ENCODE measurements around the gene HRK. TPM values are rescaled to one million over a fixed set of nuclear protein-coding genes. Genes with fewer than 3 reads are reported as not detected.

HRK gene
- total RNA-seq, 6 donors from 2014 or later, result 0.06 to 0.33 (median 0.13) TPM; not detected in 3

- H3K27ac ChIP-seq, result peak within 1 kb of the TSS; percentile 78 to 86 (median 82)
- DNase-seq (peak; percentile 59 to 96), ATAC-seq (ENCODE audit: low FRiP score in 2 of 2) (peak; percentile 83 to 99)
- H3K4me3 ChIP-seq, result peak within 1 kb of the TSS; percentile 79 to 93 (median 90)
- no peaks in the 10 kb centered on the region for H3K27me3 ChIP-seq
- no peaks in the 10 kb centered on the region for H3K36me3 ChIP-seq
- H3K4me1 ChIP-seq, result peaks cover 4 to 18% (median 9%) of the 10 kb centered on the region in 4 donors
- peak in 2 of 4 donors; percentile 53 to 56 for TF ChIP-seq POLR2A (IDR thresholded peaks at IDR 0.05)
- TF ChIP-seq POLR2AphosphoS5 (IDR thresholded peaks at IDR 0.05), result peak in 1 of 2 donors; percentile 55
- no peak for TF ChIP-seq EP300 (IDR thresholded peaks at IDR 0.05)
- TF ChIP-seq, protein P1, sequence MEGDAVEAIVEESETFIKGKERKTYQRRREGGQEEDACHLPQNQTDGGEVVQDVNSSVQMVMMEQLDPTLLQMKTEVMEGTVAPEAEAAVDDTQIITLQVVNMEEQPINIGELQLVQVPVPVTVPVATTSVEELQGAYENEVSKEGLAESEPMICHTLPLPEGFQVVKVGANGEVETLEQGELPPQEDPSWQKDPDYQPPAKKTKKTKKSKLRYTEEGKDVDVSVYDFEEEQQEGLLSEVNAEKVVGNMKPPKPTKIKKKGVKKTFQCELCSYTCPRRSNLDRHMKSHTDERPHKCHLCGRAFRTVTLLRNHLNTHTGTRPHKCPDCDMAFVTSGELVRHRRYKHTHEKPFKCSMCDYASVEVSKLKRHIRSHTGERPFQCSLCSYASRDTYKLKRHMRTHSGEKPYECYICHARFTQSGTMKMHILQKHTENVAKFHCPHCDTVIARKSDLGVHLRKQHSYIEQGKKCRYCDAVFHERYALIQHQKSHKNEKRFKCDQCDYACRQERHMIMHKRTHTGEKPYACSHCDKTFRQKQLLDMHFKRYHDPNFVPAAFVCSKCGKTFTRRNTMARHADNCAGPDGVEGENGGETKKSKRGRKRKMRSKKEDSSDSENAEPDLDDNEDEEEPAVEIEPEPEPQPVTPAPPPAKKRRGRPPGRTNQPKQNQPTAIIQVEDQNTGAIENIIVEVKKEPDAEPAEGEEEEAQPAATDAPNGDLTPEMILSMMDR (IDR thresholded peaks at IDR 0.05), result no peak
- WGBS, 2 donors, result 1 to 2% methylated on average over 5 to 27 of the region's 82 CpGs
- H3K9me3 ChIP-seq, result no peaks in the 10 kb centered on the region
These were observed 29.6 kb upstream of the HRK start, which contains the start of gene FBXW8 for GRCh38 chr12:116910645-116911451. TSS of gene FBXW8 (plus strand) at chr12:116910950. CDS start at chr12:116911038, 88 bp downstream.

DNA sequence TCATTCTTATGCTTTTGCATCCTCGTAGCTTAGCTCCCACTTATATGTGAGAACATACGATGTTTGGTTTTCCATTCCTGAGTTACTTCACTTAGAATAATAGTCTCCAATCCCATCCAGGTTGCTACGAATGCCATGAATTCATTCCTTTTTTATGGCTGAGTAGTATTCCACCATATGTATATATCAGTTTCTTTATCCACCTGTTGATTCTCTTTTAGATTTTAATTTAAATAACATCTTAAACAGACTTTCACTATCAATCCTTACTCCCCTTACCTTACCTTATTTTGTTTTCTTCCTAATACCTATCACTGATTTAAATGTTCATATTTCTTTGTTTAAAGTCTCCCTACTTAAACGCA lies 29.0 kb upstream of the HRK start:
- H3K27me3 ChIP-seq, result no peaks in the 10 kb centered on the region
- peaks cover 4 to 18% (median 9%) of the 10 kb centered on the region in 4 donors for H3K4me1 ChIP-seq
- TF ChIP-seq POLR2A (IDR thresholded peaks at IDR 0.05) (no peak), POLR2AphosphoS5 (IDR thresholded peaks at IDR 0.05) (no peak)
- H3K27ac ChIP-seq, result no peak overlapping the region
- no peaks in the 10 kb centered on the region for H3K36me3 ChIP-seq
- no peak for ATAC-seq (ENCODE audit: low FRiP score in 2 of 2)
- DNase-seq, result no peak
- H3K4me3 ChIP-seq, result peak overlapping the region in 3 of 4 donors; percentile 89 to 93 (median 92)
- H3K9me3 ChIP-seq, result no peaks in the 10 kb centered on the region
- WGBS, 2 donors, result 68 to 70% methylated on average over 4 of the region's 4 CpGs

DNA sequence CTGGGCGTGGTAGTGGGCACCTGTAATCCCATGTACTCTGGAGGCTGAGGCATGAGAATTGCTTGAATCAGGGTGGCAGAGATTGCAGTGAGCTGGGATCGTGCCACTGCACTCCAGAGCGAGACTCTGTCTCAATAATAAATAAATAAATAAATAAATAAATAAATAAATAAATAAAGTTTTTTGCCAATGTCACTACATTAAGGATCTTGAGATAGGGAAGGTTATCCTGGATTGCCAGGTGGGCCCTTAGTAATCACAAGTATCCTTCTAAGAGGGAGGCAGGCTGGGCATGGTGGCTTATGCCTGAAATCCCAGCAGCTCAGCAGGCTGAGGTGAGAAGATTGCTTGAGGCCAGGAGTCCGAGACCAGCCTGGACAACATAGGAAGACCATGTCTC lies 25.0 kb upstream of the HRK start:
- WGBS, 2 donors, result 91 to 92% methylated on average over 4 of the region's 4 CpGs
- Histone ChIP-seq H3K4me1 (peaks cover 0 to 2% (median under 1%) of the 10 kb centered on the region in 4 donors), H3K27ac (no peak overlapping the region), H3K36me3 (no peaks in the 10 kb centered on the region), H3K9me3 (no peaks in the 10 kb centered on the region), H3K4me3 (no peak overlapping the region), H3K27me3 (no peaks in the 10 kb centered on the region)
- DNase-seq (no peak), ATAC-seq (ENCODE audit: low FRiP score in 2 of 2) (no peak)
- TF ChIP-seq EP300 (IDR thresholded peaks at IDR 0.05) (no peak), POLR2AphosphoS5 (IDR thresholded peaks at IDR 0.05) (no peak), POLR2A (IDR thresholded peaks at IDR 0.05) (no peak)
- TF ChIP-seq, protein P1 (IDR thresholded peaks at IDR 0.05), result no peak

GRCh38 chr12:116903818-116904217 lies 22.6 kb upstream of the HRK start:
- H3K36me3 ChIP-seq, result no peaks in the 10 kb centered on the region
- TF ChIP-seq, protein P1 (IDR thresholded peaks at IDR 0.05), result no peak
- TF ChIP-seq POLR2AphosphoS5 (IDR thresholded peaks at IDR 0.05) (no peak), EP300 (IDR thresholded peaks at IDR 0.05) (no peak), POLR2A (IDR thresholded peaks at IDR 0.05) (no peak)
- H3K4me3 ChIP-seq, result no peak overlapping the region
- no peaks in the 10 kb centered on the region for H3K9me3 ChIP-seq
- no peaks in the 10 kb centered on the region for H3K4me1 ChIP-seq
- H3K27ac ChIP-seq, result no peak overlapping the region
- ATAC-seq (ENCODE audit: low FRiP score in 2 of 2) (no peak), DNase-seq (no peak)
- no peaks in the 10 kb centered on the region for H3K27me3 ChIP-seq
- WGBS, 2 donors, result 66 to 71% methylated on average over 4 of the region's 4 CpGs

DNA sequence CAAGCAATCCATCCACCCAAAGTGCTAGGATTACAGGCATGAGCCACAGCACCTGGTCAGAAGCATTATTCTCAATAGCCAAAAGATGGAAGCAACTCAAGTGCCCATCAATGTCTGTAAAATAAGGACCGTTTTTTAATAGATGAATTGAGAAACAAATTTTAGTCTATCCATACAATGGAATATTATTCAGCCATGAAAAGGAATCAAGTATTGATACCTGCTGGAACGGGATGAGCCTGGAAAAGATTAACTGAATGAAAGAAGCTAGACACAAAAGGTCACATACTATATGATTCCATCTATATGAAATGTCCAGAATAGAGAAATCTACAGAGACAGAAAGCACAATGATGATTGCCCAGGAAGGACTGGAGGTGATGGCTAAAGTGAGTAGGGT lies 20.4 kb upstream of the HRK start:
- Histone ChIP-seq H3K36me3 (no peaks in the 10 kb centered on the region), H3K9me3 (no peaks in the 10 kb centered on the region), H3K4me1 (no peaks in the 10 kb centered on the region), H3K4me3 (no peak overlapping the region), H3K27me3 (no peaks in the 10 kb centered on the region), H3K27ac (no peak overlapping the region)
- no peak for TF ChIP-seq POLR2A (IDR thresholded peaks at IDR 0.05)
- no peak for TF ChIP-seq EP300 (IDR thresholded peaks at IDR 0.05)
- TF ChIP-seq POLR2AphosphoS5 (IDR thresholded peaks at IDR 0.05), result no peak
- TF ChIP-seq, protein P1 (IDR thresholded peaks at IDR 0.05), result no peak
- no peak for ATAC-seq (ENCODE audit: low FRiP score in 2 of 2)
- DNase-seq, result no peak
- 80 to 81% methylated on average over 2 of the region's 2 CpGs for WGBS, 2 donors
